ENCODE data around the gene PRR4. TPM values are rescaled to one million over a fixed set of nuclear protein-coding genes. Genes with fewer than 3 reads are reported as not detected.

Gene PRR4
- total RNA-seq, 2 donors from 2014 or later: 7.9 to 66.9 TPM

DNA sequence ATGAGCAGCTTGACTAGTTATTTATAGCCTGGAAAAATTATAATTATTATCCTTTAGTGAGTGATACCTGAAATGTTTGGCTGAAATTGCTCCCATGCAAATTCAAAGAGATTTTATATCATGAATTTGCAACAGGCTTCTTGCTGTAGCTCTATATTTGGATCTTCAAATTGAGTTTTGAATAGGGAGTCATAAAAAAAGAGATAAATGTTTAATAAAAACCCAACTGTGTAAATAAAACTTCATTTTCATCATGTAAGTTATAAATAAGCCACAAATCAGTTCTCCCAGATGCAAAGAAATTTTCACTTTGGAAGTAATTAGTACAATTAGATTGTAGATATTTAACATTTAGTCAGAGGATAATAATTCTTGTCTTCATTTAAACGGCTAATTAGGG lies 42.1 kb downstream of the PRR4 start, which contains the start of gene TAS2R8:
Gene TAS2R8 (minus strand): TSS at position 101 of the 400 bp plus-strand sequence. CDS start 306 bp downstream, outside the sequence.
- TF ChIP-seq CTCF (IDR thresholded peaks at IDR 0.05): no peak
- no peak for TF ChIP-seq POLR2AphosphoS5 (IDR thresholded peaks at IDR 0.05)
- no peak for TF ChIP-seq POLR2A (IDR thresholded peaks at IDR 0.05)
- no peak within 1 kb of the TSS for H3K4me3 ChIP-seq
- no peaks in the 10 kb centered on the region for H3K27me3 ChIP-seq (replicated peaks; ENCODE audit: insufficient read depth)
- H3K27ac ChIP-seq: no peak within 1 kb of the TSS
- no peaks in the 10 kb centered on the region for H3K36me3 ChIP-seq
- WGBS: 86% methylated on average over 1 of the region's 1 CpG
- intact Hi-C loops (cut with DNase I): no loop called here
- DNase-seq (ENCODE audit: low spot score): no peak
- no peaks in the 10 kb centered on the region for H3K9me3 ChIP-seq
- no peaks in the 10 kb centered on the region for H3K4me1 ChIP-seq (replicated peaks)

GRCh38 chr12:10802587-10802986 lies 46.7 kb downstream of the PRR4 start, which contains the start of gene TAS2R7:
TSS of gene TAS2R7 (minus strand) at chr12:10802627. CDS start at chr12:10802570, 57 bp downstream.
- intact Hi-C loops (cut with DNase I): no loop called here
- Histone ChIP-seq H3K36me3 (no peaks in the 10 kb centered on the region), H3K4me1 (replicated peaks) (no peaks in the 10 kb centered on the region), H3K27ac (no peak within 1 kb of the TSS), H3K9me3 (no peaks in the 10 kb centered on the region), H3K27me3 (replicated peaks; ENCODE audit: insufficient read depth) (no peaks in the 10 kb centered on the region), H3K4me3 (no peak within 1 kb of the TSS)
- TF ChIP-seq POLR2A (IDR thresholded peaks at IDR 0.05) (no peak), CTCF (IDR thresholded peaks at IDR 0.05) (no peak)
- DNase-seq (ENCODE audit: low spot score): no peak
- 52% methylated on average over 4 of the region's 4 CpGs for WGBS

GRCh38 chr12:10801741-10802140 lies 47.5 kb downstream of the PRR4 start:
- no peak for DNase-seq (ENCODE audit: low spot score)
- H3K27ac ChIP-seq: no peak overlapping the region
- no peaks in the 10 kb centered on the region for H3K9me3 ChIP-seq
- no peak for TF ChIP-seq POLR2A (IDR thresholded peaks at IDR 0.05)
- no peak for TF ChIP-seq CTCF (IDR thresholded peaks at IDR 0.05)
- TF ChIP-seq POLR2AphosphoS5 (IDR thresholded peaks at IDR 0.05): no peak
- H3K4me3 ChIP-seq: no peak overlapping the region
- intact Hi-C loops (cut with DNase I): no loop called here
- no peaks in the 10 kb centered on the region for H3K4me1 ChIP-seq (replicated peaks)
- no peaks in the 10 kb centered on the region for H3K36me3 ChIP-seq
- WGBS: 31% methylated on average over 5 of the region's 5 CpGs
- no peaks in the 10 kb centered on the region for H3K27me3 ChIP-seq (replicated peaks; ENCODE audit: insufficient read depth)

Small RNAs within 50 kb of the gene (small RNA-seq; reads per million reads assigned to genes)
- gene PRR4: 0 to 0.09 reads per million in 2 donors

Other genes with a start within 250 kb of the PRR4 start
- gene MAGOHB, start 235.9 kb downstream of the PRR4 start, total RNA-seq: 10 to 100 TPM; 24.2 to 24.8 TPM
- gene STYK1, start 175.4 kb downstream of the PRR4 start, total RNA-seq: 10 to 100 TPM in 1 of 2 donors, 1 to 10 TPM in 1; 9.5 to 39.7 TPM
- gene YBX3, start 126.2 kb downstream of the PRR4 start, total RNA-seq: 100 to 1,000 TPM; 197 to 358 TPM
- gene TAS2R7, start 46.8 kb downstream of the PRR4 start, total RNA-seq: not detected
- gene TAS2R8, start 42.2 kb downstream of the PRR4 start, total RNA-seq: not detected
- not detected for gene TAS2R9, start 39.3 kb downstream of the PRR4 start, total RNA-seq
- gene TAS2R10, start 23.1 kb downstream of the PRR4 start, total RNA-seq: under 1 TPM in 1 of 2 donors, not detected in 1; 0.41 TPM
- 10 to 100 TPM in 1 of 2 donors, 1 to 10 TPM in 1; 5.3 to 64.4 TPM for gene PRH1, start 34.8 kb upstream of the PRR4 start, total RNA-seq
- gene TAS2R13, start 60.1 kb upstream of the PRR4 start, total RNA-seq: 1 to 10 TPM; 1.1 to 1.4 TPM
- gene PRH2, start 79.8 kb upstream of the PRR4 start, total RNA-seq: 1 to 10 TPM in 1 of 2 donors, not detected in 1; 1.8 TPM
- gene TAS2R14, start 89.8 kb upstream of the PRR4 start, total RNA-seq: 1 to 10 TPM; 2.1 to 3.7 TPM
- gene TAS2R50, start 137.4 kb upstream of the PRR4 start, total RNA-seq: 1 to 10 TPM in 1 of 2 donors, not detected in 1; 2.7 TPM
- 1 to 10 TPM; 1.2 to 3.6 TPM for gene TAS2R20, start 148.8 kb upstream of the PRR4 start, total RNA-seq
- 1 to 10 TPM; 1.2 to 6.1 TPM for gene TAS2R19, start 173.1 kb upstream of the PRR4 start, total RNA-seq
- 1 to 10 TPM in 1 of 2 donors, under 1 TPM in 1; 0.59 to 5.1 TPM for gene TAS2R31, start 181.9 kb upstream of the PRR4 start, total RNA-seq
- gene TAS2R46, start 212.8 kb upstream of the PRR4 start, total RNA-seq: 1 to 10 TPM; 1.9 to 2.0 TPM
- 1 to 10 TPM in 1 of 2 donors, under 1 TPM in 1; 0.36 to 3.6 TPM for gene TAS2R43, start 242.8 kb upstream of the PRR4 start, total RNA-seq